Stimulated activated CD8-positive, alpha-beta memory T cell treated with anti-CD3 and anti-CD28 coated beads, Interleukin-15, amount 100 ng/mL, for 4 hours (primary cell): ENCODE data around the gene PODXL2.
"Not testable (repeated sequence)": the region's sequence is repeated elsewhere in the genome, so short reads cannot be mapped to it uniquely, and the experiment has no call there.

Source experiments
- DNase-seq, 2 donors: peaks; one replicate each; pipeline ENCODE4 v3.0.0-alpha.2; 2020; ENCODE audit warnings: low read depth in 2 of 2

PODXL2 gene

DNA sequence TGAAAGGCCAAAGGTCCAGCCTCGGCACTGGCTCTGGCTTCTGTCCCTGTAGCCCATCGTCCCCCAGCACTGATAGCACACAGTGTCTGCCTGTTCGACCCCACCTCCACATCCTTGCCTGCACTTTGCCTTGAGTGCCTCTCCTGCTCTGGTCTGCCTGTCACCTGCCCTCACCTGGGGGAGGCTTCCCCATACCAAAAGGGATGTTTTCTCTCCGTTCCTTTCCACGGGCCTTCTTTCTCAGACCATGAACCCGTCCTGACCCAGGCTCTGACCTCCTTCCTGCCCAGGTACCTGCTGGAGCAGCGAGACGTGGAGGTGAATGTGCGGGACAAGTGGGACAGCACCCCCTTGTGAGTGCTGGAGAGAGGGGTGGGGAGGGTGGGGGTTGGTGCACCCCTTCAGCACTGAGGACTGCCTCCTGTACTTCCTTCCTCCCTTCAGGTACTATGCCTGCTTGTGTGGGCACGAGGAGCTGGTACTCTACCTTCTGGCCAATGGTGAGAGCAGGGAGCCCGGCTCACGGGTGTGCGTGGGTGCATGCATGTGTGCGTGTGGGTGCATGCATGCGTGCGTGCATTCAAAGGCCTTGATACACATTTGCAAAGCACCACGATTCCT, 45.2 kb downstream of the PODXL2 start:
- DNase-seq = no peak

DNA sequence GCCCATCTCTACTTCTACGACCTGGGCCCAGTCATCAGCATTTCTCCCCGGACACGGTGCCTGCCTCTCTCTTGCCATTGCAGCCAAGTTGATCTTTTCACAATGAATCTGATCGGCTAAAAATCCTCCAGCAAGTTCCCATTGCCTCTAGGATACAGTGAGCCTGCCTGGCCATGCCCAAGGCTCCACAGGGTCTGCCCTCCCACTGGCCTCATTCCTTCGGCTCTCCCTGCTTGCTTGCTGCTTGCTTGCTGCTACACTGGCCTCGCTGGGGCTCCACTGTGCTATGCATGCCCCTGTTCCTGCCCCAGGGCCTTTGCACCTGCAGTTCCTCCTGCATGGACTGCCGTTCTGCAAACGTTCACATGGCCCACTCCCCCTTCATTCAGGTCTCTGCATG, 45.8 kb downstream of the PODXL2 start:
- no peak for DNase-seq

DNA sequence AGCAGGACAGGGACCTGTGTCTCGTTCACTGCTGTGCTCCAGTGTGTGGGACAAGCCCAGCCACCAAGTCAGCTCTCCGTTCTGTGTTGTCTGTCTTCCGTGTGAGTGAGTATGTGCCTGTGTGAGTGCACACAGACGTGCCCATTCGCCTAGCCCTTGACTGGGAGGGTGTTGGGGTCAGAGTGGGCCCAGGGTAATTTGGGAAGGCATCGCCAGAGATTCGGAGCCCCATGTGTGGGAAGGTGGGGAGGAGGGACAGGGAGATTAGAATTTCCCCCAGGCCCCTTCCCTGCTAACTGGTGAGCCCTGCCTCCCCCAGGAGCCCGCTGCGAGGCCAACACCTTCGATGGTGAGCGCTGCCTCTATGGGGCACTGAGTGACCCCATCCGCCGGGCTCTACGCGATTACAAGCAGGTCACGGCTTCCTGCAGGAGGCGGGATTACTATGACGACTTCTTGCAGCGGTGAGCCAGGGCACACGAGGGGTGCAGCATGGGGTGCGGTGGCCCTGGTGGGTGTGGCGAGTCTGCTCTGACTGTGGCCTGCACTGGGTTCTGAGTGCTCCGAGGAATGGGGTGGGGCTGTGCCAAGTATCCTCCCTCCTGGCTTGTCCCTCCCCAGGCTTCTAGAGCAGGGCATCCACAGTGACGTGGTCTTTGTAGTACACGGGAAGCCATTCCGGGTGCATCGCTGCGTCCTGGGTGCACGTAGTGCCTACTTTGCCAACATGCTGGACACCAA, 46.8 kb downstream of the PODXL2 start:
- DNase-seq = no peak

DNA sequence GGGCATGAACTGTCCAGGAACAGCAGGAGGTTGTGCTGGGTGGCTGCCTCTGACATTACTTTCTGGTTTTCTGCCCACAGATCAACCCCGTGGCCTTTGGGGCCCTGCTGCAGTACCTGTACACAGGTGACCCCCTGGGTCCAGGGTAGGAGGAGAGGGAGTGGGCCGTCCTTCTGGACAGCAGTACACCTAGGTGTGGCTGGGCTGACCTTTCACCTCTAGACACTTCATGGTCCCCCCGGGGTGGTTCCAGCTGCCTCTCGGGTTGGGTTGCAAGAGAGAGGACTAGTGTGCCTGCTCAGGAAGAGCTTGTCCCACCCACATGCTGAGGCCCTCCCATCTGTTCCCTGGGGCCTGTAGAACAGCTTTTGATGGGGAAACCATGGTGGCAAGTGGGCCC, 47.5 kb downstream of the PODXL2 start:
- no peak for DNase-seq

GRCh38 chr3:127676921-127677351, 48.0 kb downstream of the PODXL2 start:
- DNase-seq = no peak

- no peak for DNase-seq
These were observed 48.7 kb downstream of the PODXL2 start for GRCh38 chr3:127677541-127678314.

GRCh38 chr3:127678315-127678599, 49.3 kb downstream of the PODXL2 start:
- no peak for DNase-seq

GRCh38 chr3:127678611-127679533, 49.9 kb downstream of the PODXL2 start:
- DNase-seq = no peak

- no peak for DNase-seq
These were observed 50.7 kb downstream of the PODXL2 start for GRCh38 chr3:127679534-127680145.

GRCh38 chr3:127680146-127680661, 51.2 kb downstream of the PODXL2 start:
- no peak for DNase-seq

DNA sequence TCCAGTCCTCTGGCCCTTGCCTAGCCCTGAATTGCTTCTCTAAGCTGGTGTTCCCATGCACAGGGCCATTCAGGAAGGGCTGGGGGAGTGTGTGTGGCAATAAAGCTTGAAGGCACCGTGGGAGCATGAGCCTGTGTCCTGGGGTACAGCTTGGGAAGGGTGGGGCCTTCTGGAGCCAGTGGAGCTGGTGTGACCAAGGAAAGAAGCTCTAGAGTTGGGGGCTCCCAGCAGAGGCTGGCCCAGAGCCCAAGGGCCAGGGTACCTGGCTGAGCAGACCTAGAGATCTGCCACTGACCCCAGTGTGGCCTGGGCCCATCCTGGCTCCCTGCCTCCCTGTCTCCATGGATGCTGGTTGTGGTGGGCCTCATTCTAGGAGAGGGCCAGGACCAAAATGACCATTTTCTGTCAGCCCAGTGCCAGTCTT, 51.8 kb downstream of the PODXL2 start:
- no peak for DNase-seq

- DNase-seq = not testable (repeated sequence)
These were observed 53.2 kb downstream of the PODXL2 start for GRCh38 chr3:127682175-127682554.

DNA sequence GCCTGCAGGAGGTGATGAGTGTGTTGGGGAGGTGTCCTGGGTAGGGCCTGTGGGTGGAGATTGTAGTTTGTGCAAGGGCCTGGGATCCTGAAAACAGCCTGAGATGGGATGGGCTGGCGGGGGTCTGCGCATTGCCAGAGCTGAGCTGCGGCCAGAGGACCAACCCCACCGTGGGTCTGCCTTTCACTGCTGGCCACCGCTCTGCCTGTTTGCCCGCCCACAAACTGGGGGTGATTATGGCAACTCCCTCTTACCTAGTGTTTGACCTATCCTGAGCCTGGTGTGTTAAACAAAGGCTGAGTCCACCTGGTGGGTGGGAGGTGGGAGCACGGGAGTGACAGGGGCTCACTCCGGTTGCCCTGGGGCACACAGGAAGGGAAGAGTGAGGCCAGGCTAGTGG, 53.6 kb downstream of the PODXL2 start:
- DNase-seq = no peak

DNA sequence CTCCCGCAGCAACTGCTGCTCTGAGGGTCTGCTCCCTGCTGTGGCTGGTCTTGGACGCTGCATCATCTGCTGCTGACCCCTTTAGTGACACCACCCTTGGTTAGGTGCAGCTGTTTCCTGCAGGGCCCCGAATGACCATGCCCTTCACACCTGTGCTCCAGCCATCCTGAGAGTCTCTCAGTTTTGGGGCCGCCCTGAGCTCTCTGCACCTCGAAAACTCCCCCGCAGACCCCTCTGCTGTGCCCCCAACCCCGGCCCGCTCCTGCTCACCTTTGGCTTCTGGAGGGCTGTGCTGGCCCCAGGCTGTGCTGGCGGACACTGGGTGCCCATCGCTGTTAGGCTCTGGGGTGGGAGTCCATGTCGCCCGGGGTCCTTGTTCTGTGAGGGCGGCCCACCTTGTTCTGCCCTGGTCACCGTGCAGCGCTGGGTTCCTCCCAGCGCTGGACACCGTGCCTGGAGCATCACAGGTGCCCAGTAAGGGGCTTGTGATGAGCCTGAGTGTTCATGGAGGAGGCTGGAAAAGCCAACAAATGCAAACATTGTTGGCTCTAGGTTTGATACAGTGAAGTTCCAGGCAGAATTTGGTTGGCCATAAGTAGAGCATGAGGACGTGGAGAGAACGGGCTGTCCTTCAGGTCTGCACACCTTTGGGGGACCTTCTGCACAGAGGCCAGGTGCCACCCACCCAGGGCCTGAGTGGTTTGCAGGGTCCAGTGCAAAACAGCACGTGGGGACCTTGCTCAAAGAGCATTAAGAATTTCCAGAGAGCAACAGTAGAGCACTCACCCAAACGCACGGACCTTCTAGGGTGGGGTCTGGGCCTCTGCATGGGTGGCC, 56.1 kb downstream of the PODXL2 start:
- no peak for DNase-seq

- no peak for DNase-seq
These were observed 56.9 kb downstream of the PODXL2 start for GRCh38 chr3:127685708-127686511.

GRCh38 chr3:127686512-127686894, 57.5 kb downstream of the PODXL2 start:
- no peak for DNase-seq

GRCh38 chr3:127687228-127687737, 58.3 kb downstream of the PODXL2 start:
- no peak for DNase-seq

DNA sequence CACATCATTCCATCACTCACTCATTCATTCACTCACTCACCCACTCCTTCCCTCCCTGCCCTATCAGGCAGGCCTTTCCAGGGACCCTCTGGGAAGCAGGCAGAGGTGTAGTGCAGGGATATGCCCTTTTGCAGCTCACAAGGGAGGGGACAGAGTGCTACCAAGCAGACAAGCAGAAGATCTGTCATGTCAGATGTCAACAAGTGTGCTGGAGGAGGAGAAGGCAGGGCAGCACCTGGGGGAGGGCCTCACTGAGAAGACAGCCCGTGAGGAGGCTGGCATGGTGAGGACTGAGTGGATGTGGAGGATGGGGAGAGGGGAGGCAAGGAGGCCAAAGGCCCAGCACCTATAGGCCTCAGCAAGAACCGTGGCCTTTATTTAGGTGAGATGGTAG, 59.0 kb downstream of the PODXL2 start:
- no peak for DNase-seq
